ENCODE data around the gene DENND1A.
"Not testable (repeated sequence)": the region's sequence is repeated elsewhere in the genome, so short reads cannot be mapped to it uniquely, and the experiment has no call there.

The DENND1A gene

GRCh38 chr9:123825342-123826060 is 104.4 kb downstream of the DENND1A start:
- no peak overlapping the region for H3K9ac ChIP-seq (ENCODE audit: low read depth, low read length)
- peaks cover 5% of the 10 kb centered on the region for H3K9me3 ChIP-seq (replicated peaks; ENCODE audit: low read length)
- no peaks in the 10 kb centered on the region for H3K27me3 ChIP-seq (ENCODE audit: control insufficient read depth, insufficient read depth, low read length)
- H3K4me3 ChIP-seq (ENCODE audit: low read length) = no peak overlapping the region
- no peaks in the 10 kb centered on the region for H3K4me1 ChIP-seq (ENCODE audit: control insufficient read depth, insufficient read depth, low read length)
- H3K36me3 ChIP-seq (ENCODE audit: insufficient read depth, low read length) = no peaks in the 10 kb centered on the region
- no peak overlapping the region for H3K4me2 ChIP-seq (ENCODE audit: low read length)

- Histone ChIP-seq H3K36me3 (ENCODE audit: insufficient read depth, low read length) (no peaks in the 10 kb centered on the region), H3K4me1 (ENCODE audit: control insufficient read depth, insufficient read depth, low read length) (no peaks in the 10 kb centered on the region), H3K9me3 (replicated peaks; ENCODE audit: low read length) (no peaks in the 10 kb centered on the region), H3K4me3 (ENCODE audit: low read length) (no peak overlapping the region), H3K4me2 (ENCODE audit: low read length) (no peak overlapping the region), H3K9ac (ENCODE audit: low read depth, low read length) (no peak overlapping the region), H3K27me3 (ENCODE audit: control insufficient read depth, insufficient read depth, low read length) (no peaks in the 10 kb centered on the region)
These were observed 106.6 kb downstream of the DENND1A start for GRCh38 chr9:123823194-123823947.

GRCh38 chr9:123821619-123822018 is 108.3 kb downstream of the DENND1A start:
- Histone ChIP-seq H3K9ac (ENCODE audit: low read depth, low read length) (no peak overlapping the region), H3K9me3 (replicated peaks; ENCODE audit: low read length) (no peaks in the 10 kb centered on the region), H3K4me2 (ENCODE audit: low read length) (no peak overlapping the region), H3K36me3 (ENCODE audit: insufficient read depth, low read length) (no peaks in the 10 kb centered on the region), H3K27me3 (ENCODE audit: control insufficient read depth, insufficient read depth, low read length) (no peaks in the 10 kb centered on the region), H3K4me1 (ENCODE audit: control insufficient read depth, insufficient read depth, low read length) (no peaks in the 10 kb centered on the region), H3K4me3 (ENCODE audit: low read length) (no peak overlapping the region)

- Histone ChIP-seq H3K27me3 (ENCODE audit: control insufficient read depth, insufficient read depth, low read length) (no peaks in the 10 kb centered on the region), H3K36me3 (ENCODE audit: insufficient read depth, low read length) (no peaks in the 10 kb centered on the region), H3K9ac (ENCODE audit: low read depth, low read length) (no peak overlapping the region), H3K4me2 (ENCODE audit: low read length) (no peak overlapping the region), H3K9me3 (replicated peaks; ENCODE audit: low read length) (no peaks in the 10 kb centered on the region), H3K4me3 (ENCODE audit: low read length) (no peak overlapping the region), H3K4me1 (ENCODE audit: control insufficient read depth, insufficient read depth, low read length) (no peaks in the 10 kb centered on the region)
These were observed 109.8 kb downstream of the DENND1A start for GRCh38 chr9:123820139-123820538.

- Histone ChIP-seq H3K4me1 (ENCODE audit: control insufficient read depth, insufficient read depth, low read length) (no peaks in the 10 kb centered on the region), H3K27me3 (ENCODE audit: control insufficient read depth, insufficient read depth, low read length) (no peaks in the 10 kb centered on the region), H3K4me3 (ENCODE audit: low read length) (no peak overlapping the region), H3K9ac (ENCODE audit: low read depth, low read length) (no peak overlapping the region), H3K36me3 (ENCODE audit: insufficient read depth, low read length) (no peaks in the 10 kb centered on the region), H3K4me2 (ENCODE audit: low read length) (no peak overlapping the region), H3K9me3 (replicated peaks; ENCODE audit: low read length) (no peaks in the 10 kb centered on the region)
These were observed 113.0 kb downstream of the DENND1A start for GRCh38 chr9:123816817-123817472.

- H3K9me3 ChIP-seq (replicated peaks; ENCODE audit: low read length); H3K27me3 ChIP-seq (ENCODE audit: control insufficient read depth, insufficient read depth, low read length); H3K4me2 ChIP-seq (ENCODE audit: low read length); H3K9ac ChIP-seq (ENCODE audit: low read depth, low read length); H3K4me3 ChIP-seq (ENCODE audit: low read length); H3K36me3 ChIP-seq (ENCODE audit: insufficient read depth, low read length); H3K4me1 ChIP-seq (ENCODE audit: control insufficient read depth, insufficient read depth, low read length): not testable (repeated sequence)
These were observed 114.1 kb downstream of the DENND1A start for GRCh38 chr9:123815856-123816255.

GRCh38 chr9:123814496-123814895 is 115.4 kb downstream of the DENND1A start:
- Histone ChIP-seq H3K36me3 (ENCODE audit: insufficient read depth, low read length) (no peaks in the 10 kb centered on the region), H3K4me2 (ENCODE audit: low read length) (no peak overlapping the region), H3K27me3 (ENCODE audit: control insufficient read depth, insufficient read depth, low read length) (no peaks in the 10 kb centered on the region), H3K9me3 (replicated peaks; ENCODE audit: low read length) (no peaks in the 10 kb centered on the region), H3K4me1 (ENCODE audit: control insufficient read depth, insufficient read depth, low read length) (no peaks in the 10 kb centered on the region), H3K9ac (ENCODE audit: low read depth, low read length) (no peak overlapping the region), H3K4me3 (ENCODE audit: low read length) (no peak overlapping the region)

- H3K9ac ChIP-seq (ENCODE audit: low read depth, low read length) = no peak overlapping the region
- no peak overlapping the region for H3K4me3 ChIP-seq (ENCODE audit: low read length)
- H3K27me3 ChIP-seq (ENCODE audit: control insufficient read depth, insufficient read depth, low read length) = no peaks in the 10 kb centered on the region
- H3K36me3 ChIP-seq (ENCODE audit: insufficient read depth, low read length) = no peaks in the 10 kb centered on the region
- H3K4me1 ChIP-seq (ENCODE audit: control insufficient read depth, insufficient read depth, low read length) = no peaks in the 10 kb centered on the region
- H3K4me2 ChIP-seq (ENCODE audit: low read length) = no peak overlapping the region
- no peaks in the 10 kb centered on the region for H3K9me3 ChIP-seq (replicated peaks; ENCODE audit: low read length)
These were observed 116.9 kb downstream of the DENND1A start for GRCh38 chr9:123812984-123813383.

GRCh38 chr9:123807251-123807650 is 122.7 kb downstream of the DENND1A start:
- Histone ChIP-seq H3K36me3 (ENCODE audit: insufficient read depth, low read length) (no peaks in the 10 kb centered on the region), H3K9me3 (replicated peaks; ENCODE audit: low read length) (no peaks in the 10 kb centered on the region), H3K27me3 (ENCODE audit: control insufficient read depth, insufficient read depth, low read length) (no peaks in the 10 kb centered on the region), H3K4me3 (ENCODE audit: low read length) (no peak overlapping the region), H3K4me1 (ENCODE audit: control insufficient read depth, insufficient read depth, low read length) (no peaks in the 10 kb centered on the region), H3K4me2 (ENCODE audit: low read length) (no peak overlapping the region), H3K9ac (ENCODE audit: low read depth, low read length) (no peak overlapping the region)

GRCh38 chr9:123806829-123807228 is 123.1 kb downstream of the DENND1A start:
- no peak overlapping the region for H3K4me2 ChIP-seq (ENCODE audit: low read length)
- no peak overlapping the region for H3K9ac ChIP-seq (ENCODE audit: low read depth, low read length)
- H3K36me3 ChIP-seq (ENCODE audit: insufficient read depth, low read length) = no peaks in the 10 kb centered on the region
- H3K4me1 ChIP-seq (ENCODE audit: control insufficient read depth, insufficient read depth, low read length) = no peaks in the 10 kb centered on the region
- H3K4me3 ChIP-seq (ENCODE audit: low read length) = no peak overlapping the region
- no peaks in the 10 kb centered on the region for H3K9me3 ChIP-seq (replicated peaks; ENCODE audit: low read length)
- H3K27me3 ChIP-seq (ENCODE audit: control insufficient read depth, insufficient read depth, low read length) = no peaks in the 10 kb centered on the region

- Histone ChIP-seq H3K36me3 (ENCODE audit: insufficient read depth, low read length) (no peaks in the 10 kb centered on the region), H3K27me3 (ENCODE audit: control insufficient read depth, insufficient read depth, low read length) (no peaks in the 10 kb centered on the region), H3K4me1 (ENCODE audit: control insufficient read depth, insufficient read depth, low read length) (no peaks in the 10 kb centered on the region), H3K4me2 (ENCODE audit: low read length) (no peak overlapping the region), H3K4me3 (ENCODE audit: low read length) (no peak overlapping the region), H3K9ac (ENCODE audit: low read depth, low read length) (no peak overlapping the region), H3K9me3 (replicated peaks; ENCODE audit: low read length) (no peaks in the 10 kb centered on the region)
These were observed 131.7 kb downstream of the DENND1A start for GRCh38 chr9:123798195-123798594.

Measured in skeletal muscle satellite cell (primary cell).